ENCODE results near the gene C17orf50. TPM values are rescaled to one million over a fixed set of nuclear protein-coding genes. Genes with fewer than 3 reads are reported as not detected.

The C17orf50 gene
- not detected for total RNA-seq

- no peak for DNase-seq
- ATAC-seq, result no peak
- H3K27me3 Mint-ChIP-seq, result no peaks in the 10 kb centered on the region
- peaks cover 12% of the 10 kb centered on the region for H3K4me1 Mint-ChIP-seq
- H3K9me3 Mint-ChIP-seq (ENCODE audit: low read depth), result no peaks in the 10 kb centered on the region
- CTCF ChIA-PET, result interaction anchor here (2.9 to 12.5 kb wide), 3 partner anchors 13 to 48 kb away, joined by 13 to 368 read pairs (median 106); partner anchors contain the start of genes MMP28 and TAF15
- no peaks in the 10 kb centered on the region for H3K36me3 Mint-ChIP-seq
- no peak within 1 kb of the TSS for H3K27ac Mint-ChIP-seq
- no peak within 1 kb of the TSS for H3K4me3 Mint-ChIP-seq
Observed at GRCh38 chr17:35760587-35760986, at the start of gene C17orf50. Gene C17orf50 (plus strand): TSS chr17:35760887. CDS start chr17:35760942, 55 bp downstream.

GRCh38 chr17:35710950-35711349, 49.7 kb upstream of the C17orf50 start:
- CTCF ChIA-PET, result interaction anchor here (0.7 to 1.7 kb wide), 4 partner anchors 32 to 94 kb away, joined by 3 to 7 read pairs (median 3); no protein-coding TSS in a partner anchor
- H3K27ac Mint-ChIP-seq, result no peak overlapping the region
- no peak overlapping the region for H3K4me3 Mint-ChIP-seq
- peaks cover 19% of the 10 kb centered on the region for H3K36me3 Mint-ChIP-seq
- ATAC-seq (no peak), DNase-seq (no peak)
- no peaks in the 10 kb centered on the region for H3K27me3 Mint-ChIP-seq
- H3K9me3 Mint-ChIP-seq (ENCODE audit: low read depth), result no peaks in the 10 kb centered on the region
- H3K4me1 Mint-ChIP-seq, result peaks cover 8% of the 10 kb centered on the region

GRCh38 chr17:35713069-35713728, 47.5 kb upstream of the C17orf50 start:
- H3K4me1 Mint-ChIP-seq, result peaks cover 6% of the 10 kb centered on the region
- CTCF ChIA-PET, result interaction anchor here (1.1 to 1.5 kb wide), 4 partner anchors 8 to 51 kb away, joined by 3 to 5 read pairs (median 5); no protein-coding TSS in a partner anchor

DNA sequence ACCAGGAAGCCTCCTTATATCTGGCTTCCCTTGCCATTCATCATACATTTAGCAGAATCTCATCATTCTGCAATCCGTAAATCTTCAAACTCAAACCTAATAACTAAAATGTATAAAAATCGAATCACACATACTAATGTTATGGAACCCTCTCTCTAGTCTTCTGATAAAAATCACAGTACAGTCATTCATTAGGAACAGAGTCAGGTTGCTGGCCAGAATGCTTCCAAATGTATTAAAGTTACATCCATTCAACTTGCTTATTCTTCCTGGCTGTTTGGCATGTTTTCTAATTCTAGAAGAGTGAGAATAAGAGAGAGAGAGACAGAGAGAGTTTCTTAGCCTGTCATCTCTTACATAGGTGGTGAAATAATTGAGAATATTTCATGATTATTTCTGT, 45.7 kb upstream of the C17orf50 start:
- DNase-seq (no peak), ATAC-seq (no peak)
- H3K27me3 Mint-ChIP-seq, result no peaks in the 10 kb centered on the region
- no peaks in the 10 kb centered on the region for H3K9me3 Mint-ChIP-seq (ENCODE audit: low read depth)
- H3K4me1 Mint-ChIP-seq, result peaks cover 2% of the 10 kb centered on the region
- H3K36me3 Mint-ChIP-seq, result peaks cover 21% of the 10 kb centered on the region
- CTCF ChIA-PET, result no interaction called here
- no peak overlapping the region for H3K4me3 Mint-ChIP-seq
- H3K27ac Mint-ChIP-seq, result no peak overlapping the region

More at GRCh38 chr17:35713069-35713728, 47.5 kb upstream of the C17orf50 start:
- DNase-seq, result no peak
- no peaks in the 10 kb centered on the region for H3K27me3 Mint-ChIP-seq
- no peak overlapping the region for H3K4me3 Mint-ChIP-seq
- peaks cover 24% of the 10 kb centered on the region for H3K36me3 Mint-ChIP-seq
- no peaks in the 10 kb centered on the region for H3K9me3 Mint-ChIP-seq (ENCODE audit: low read depth)
- ATAC-seq, result no peak
- H3K27ac Mint-ChIP-seq, result no peak overlapping the region

DNA sequence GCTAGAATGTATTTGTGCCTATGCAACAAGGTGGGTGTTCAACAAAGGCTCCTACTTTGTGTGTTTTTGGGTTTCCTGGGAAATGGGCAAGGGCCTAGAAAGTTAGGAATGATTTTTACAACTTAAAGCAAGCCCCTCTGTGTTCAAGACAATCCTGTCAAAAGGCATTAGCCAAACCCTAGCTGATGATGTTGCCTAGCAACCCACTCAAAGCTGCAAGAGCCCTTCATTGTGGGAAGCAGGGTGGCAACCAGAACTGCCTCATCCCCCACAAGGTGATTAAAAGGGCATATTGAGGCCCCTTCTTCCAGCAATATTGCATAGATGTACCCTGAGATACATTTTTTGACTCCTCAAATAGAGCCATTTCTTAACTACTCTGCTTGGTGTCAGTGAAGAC, 45.3 kb upstream of the C17orf50 start:
- no peaks in the 10 kb centered on the region for H3K9me3 Mint-ChIP-seq (ENCODE audit: low read depth)
- DNase-seq, result no peak
- no peak overlapping the region for H3K27ac Mint-ChIP-seq
- H3K36me3 Mint-ChIP-seq, result peaks cover 21% of the 10 kb centered on the region
- H3K4me1 Mint-ChIP-seq, result peaks cover 2% of the 10 kb centered on the region
- CTCF ChIA-PET, result no interaction called here
- H3K4me3 Mint-ChIP-seq, result no peak overlapping the region
- H3K27me3 Mint-ChIP-seq, result no peaks in the 10 kb centered on the region
- no peak for ATAC-seq

GRCh38 chr17:35716173-35716572, 44.5 kb upstream of the C17orf50 start:
- Mint-ChIP-seq H3K9me3 (ENCODE audit: low read depth) (no peaks in the 10 kb centered on the region), H3K36me3 (peaks cover 21% of the 10 kb centered on the region), H3K4me1 (peaks cover 2% of the 10 kb centered on the region), H3K27ac (no peak overlapping the region), H3K4me3 (no peak overlapping the region), H3K27me3 (no peaks in the 10 kb centered on the region)
- DNase-seq, result no peak
- ATAC-seq, result no peak
- CTCF ChIA-PET, result no interaction called here

- DNase-seq (no peak), ATAC-seq (no peak)
- no peak overlapping the region for H3K4me3 Mint-ChIP-seq
- H3K36me3 Mint-ChIP-seq, result peaks cover 21% of the 10 kb centered on the region
- H3K27ac Mint-ChIP-seq, result no peak overlapping the region
- no peaks in the 10 kb centered on the region for H3K9me3 Mint-ChIP-seq (ENCODE audit: low read depth)
- H3K27me3 Mint-ChIP-seq, result no peaks in the 10 kb centered on the region
- peaks cover 2% of the 10 kb centered on the region for H3K4me1 Mint-ChIP-seq
- CTCF ChIA-PET, result no interaction called here
Observed at GRCh38 chr17:35716897-35717465, 43.7 kb upstream of the C17orf50 start.

GRCh38 chr17:35717475-35717874, 43.2 kb upstream of the C17orf50 start:
- Mint-ChIP-seq H3K4me1 (peaks cover 2% of the 10 kb centered on the region), H3K27ac (no peak overlapping the region), H3K27me3 (no peaks in the 10 kb centered on the region), H3K4me3 (no peak overlapping the region), H3K36me3 (peaks cover 21% of the 10 kb centered on the region), H3K9me3 (ENCODE audit: low read depth) (no peaks in the 10 kb centered on the region)
- ATAC-seq (no peak), DNase-seq (no peak)
- CTCF ChIA-PET, result interaction anchor here (1.2 kb wide), 1 partner anchor 13 kb away, joined by 3 read pairs; no protein-coding TSS in a partner anchor

DNA sequence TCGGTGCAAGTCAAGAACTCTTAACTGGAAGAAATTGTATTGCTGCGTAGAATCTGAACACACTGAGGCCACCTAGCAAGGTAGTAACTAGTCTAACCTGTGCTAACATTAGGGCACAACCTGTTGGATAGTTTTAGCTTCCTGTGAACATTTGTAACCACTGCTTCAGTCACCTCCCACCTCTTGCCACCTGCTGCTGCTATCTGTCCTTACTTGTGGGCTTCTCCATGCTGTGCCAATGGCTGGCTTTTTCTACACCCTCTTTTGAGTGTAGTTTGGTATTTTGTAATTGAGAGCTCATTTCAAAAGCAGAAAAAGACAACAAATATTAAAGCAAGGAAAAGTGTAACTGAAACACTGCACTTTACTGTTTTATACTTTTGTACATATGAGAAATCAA, 37.0 kb upstream of the C17orf50 start:
- no peak overlapping the region for H3K27ac Mint-ChIP-seq
- H3K27me3 Mint-ChIP-seq, result no peaks in the 10 kb centered on the region
- no peak for ATAC-seq
- CTCF ChIA-PET, result interaction anchor here (1.1 kb wide), 1 partner anchor 9 kb away, joined by 3 read pairs; no protein-coding TSS in a partner anchor
- no peak overlapping the region for H3K4me3 Mint-ChIP-seq
- no peak for DNase-seq
- H3K36me3 Mint-ChIP-seq, result peaks cover 26% of the 10 kb centered on the region
- H3K9me3 Mint-ChIP-seq (ENCODE audit: low read depth), result no peaks in the 10 kb centered on the region
- peaks cover 4% of the 10 kb centered on the region for H3K4me1 Mint-ChIP-seq

DNA sequence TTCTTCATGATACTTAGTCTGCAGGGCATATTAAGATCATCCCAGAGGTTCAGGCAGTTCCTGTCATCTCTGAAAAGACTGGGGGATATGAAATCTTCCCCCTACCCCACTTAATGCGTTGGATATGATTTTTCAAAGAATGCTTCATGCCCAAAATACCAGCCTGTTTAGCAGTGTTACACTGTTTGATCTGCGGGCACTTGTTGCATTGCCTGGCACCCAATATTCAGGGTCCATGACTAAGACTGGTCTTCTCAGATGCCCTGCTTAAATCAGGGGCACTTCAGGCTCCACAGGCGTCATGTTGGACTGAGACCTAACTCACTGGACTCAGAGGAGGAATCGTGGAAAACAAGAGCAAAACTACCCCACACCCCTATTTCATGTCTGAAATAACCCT, 35.6 kb upstream of the C17orf50 start:
- Mint-ChIP-seq H3K27me3 (no peaks in the 10 kb centered on the region), H3K27ac (no peak overlapping the region), H3K4me1 (peaks cover 4% of the 10 kb centered on the region), H3K9me3 (ENCODE audit: low read depth) (no peaks in the 10 kb centered on the region), H3K4me3 (no peak overlapping the region), H3K36me3 (peaks cover 19% of the 10 kb centered on the region)
- ATAC-seq (no peak), DNase-seq (no peak)
- CTCF ChIA-PET, result interaction anchor here (1.1 kb wide), 1 partner anchor 8 kb away, joined by 3 read pairs; no protein-coding TSS in a partner anchor

DNA sequence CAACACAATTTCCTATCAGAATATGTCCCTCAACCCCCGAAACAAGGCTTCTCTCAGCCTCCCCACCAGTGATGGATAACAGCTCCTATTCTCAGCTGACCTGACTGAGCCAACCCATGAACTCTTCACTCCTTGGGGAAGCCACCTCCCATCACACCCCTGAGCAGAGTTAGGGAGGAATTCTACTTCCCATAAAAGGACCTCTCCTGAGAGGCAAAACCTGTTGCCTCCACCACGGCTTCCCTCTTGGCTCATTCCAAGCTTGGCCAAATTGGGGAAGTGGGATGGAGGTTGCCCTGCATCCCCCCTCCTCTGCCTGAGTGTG, 34.9 kb upstream of the C17orf50 start:
- peaks cover 4% of the 10 kb centered on the region for H3K4me1 Mint-ChIP-seq
- peaks cover 16% of the 10 kb centered on the region for H3K36me3 Mint-ChIP-seq
- no peak overlapping the region for H3K27ac Mint-ChIP-seq

DNA sequence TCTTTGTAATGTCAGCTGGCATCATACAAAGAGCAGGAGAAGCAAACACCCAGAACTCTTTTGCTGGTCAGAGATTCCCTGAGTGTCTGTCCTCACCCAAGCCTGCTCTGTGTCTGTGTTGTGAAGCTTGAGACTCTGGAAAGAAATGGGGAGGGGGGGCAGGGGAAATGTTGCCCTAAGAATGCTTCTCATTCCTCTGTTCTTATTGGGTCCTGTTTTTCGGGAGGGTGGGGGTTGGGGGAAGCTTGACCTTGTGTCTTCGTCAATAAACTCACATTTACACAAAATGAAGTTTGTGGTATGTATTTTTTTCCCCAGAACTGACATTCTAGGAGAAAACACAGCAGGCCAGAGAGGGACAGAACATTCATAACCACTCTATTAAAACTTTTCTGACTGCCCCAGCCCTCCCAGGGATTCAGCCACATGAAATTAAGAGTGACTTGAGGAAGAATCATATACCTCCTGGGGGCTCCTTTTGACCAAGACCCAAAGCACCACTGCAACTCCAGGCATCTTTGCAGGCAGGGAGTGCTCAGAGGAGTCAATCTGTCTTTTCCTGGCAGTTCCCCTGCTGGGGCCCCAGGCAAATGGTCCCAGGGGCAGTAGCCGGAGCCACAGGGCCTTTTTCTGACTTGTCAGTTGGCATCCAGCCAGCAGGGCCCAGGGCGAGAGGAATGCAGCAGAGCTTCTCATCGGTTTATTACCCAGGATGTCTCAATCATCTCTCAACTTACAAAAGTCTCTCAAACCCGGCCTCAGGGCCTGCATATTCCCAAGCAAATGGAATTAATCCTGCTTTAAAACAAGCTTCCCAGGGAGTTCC, 34.3 kb upstream of the C17orf50 start:
- Mint-ChIP-seq H3K9me3 (ENCODE audit: low read depth) (no peaks in the 10 kb centered on the region), H3K4me3 (no peak overlapping the region), H3K27me3 (peaks cover 10% of the 10 kb centered on the region), H3K27ac (no peak overlapping the region), H3K36me3 (peaks cover 18% of the 10 kb centered on the region), H3K4me1 (peaks cover 9% of the 10 kb centered on the region)
- no peak for DNase-seq
- CTCF ChIA-PET, result no interaction called here
- ATAC-seq, result no peak

More for the DNA sequence above, 34.9 kb upstream of the C17orf50 start:
- no peak for DNase-seq
- no peak for ATAC-seq
- H3K9me3 Mint-ChIP-seq (ENCODE audit: low read depth), result no peaks in the 10 kb centered on the region
- no peak overlapping the region for H3K4me3 Mint-ChIP-seq
- peaks cover 4% of the 10 kb centered on the region for H3K27me3 Mint-ChIP-seq
- CTCF ChIA-PET, result no interaction called here

DNA sequence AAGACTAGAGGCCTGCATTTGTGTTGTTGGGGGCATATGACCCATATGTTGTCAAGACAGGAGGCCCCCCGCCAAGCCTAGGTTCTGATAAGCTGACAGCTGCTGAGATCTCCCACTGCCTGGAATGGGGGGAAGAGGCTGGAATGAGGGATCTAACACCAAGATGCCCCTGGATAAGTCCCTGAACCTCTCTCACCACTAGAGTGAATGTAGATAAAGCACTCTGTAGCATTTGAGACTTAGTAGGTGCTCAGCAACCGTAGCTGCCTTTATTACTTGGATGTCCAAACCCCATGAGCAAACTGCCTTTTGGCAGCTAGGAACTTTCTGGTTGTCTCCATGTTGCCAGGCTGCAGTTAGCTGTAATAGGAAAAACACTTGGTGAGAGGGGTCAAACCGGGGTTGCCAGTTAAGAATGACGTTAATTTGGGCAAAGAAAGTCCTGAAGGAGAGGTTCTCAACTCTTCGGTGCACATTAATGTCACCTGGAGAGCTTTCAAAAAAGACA, 33.7 kb upstream of the C17orf50 start:
- H3K36me3 Mint-ChIP-seq, result peaks cover 16% of the 10 kb centered on the region
- no peak overlapping the region for H3K4me3 Mint-ChIP-seq
- H3K4me1 Mint-ChIP-seq, result peaks cover 9% of the 10 kb centered on the region
- CTCF ChIA-PET, result interaction anchor here (1.3 kb wide), 1 partner anchor 37 kb away, joined by 3 read pairs; no protein-coding TSS in a partner anchor
- DNase-seq (no peak), ATAC-seq (no peak)
- H3K27me3 Mint-ChIP-seq, result peaks cover 11% of the 10 kb centered on the region
- H3K27ac Mint-ChIP-seq, result no peak overlapping the region
- H3K9me3 Mint-ChIP-seq (ENCODE audit: low read depth), result no peaks in the 10 kb centered on the region
